Embryonic facial prominence (tissue), 1 donor: ENCODE measurements around the gene PGM2L1.
"Not testable (repeated sequence)": the region's sequence is repeated elsewhere in the genome, so short reads cannot be mapped to it uniquely, and the experiment has no call there.

ENCODE experiments used
- DNase-seq: peaks from one replicate; pipeline ENCODE4 v3.0.0-alpha.2; 2016; ENCODE audit errors: extremely low spot score

The PGM2L1 gene

DNA sequence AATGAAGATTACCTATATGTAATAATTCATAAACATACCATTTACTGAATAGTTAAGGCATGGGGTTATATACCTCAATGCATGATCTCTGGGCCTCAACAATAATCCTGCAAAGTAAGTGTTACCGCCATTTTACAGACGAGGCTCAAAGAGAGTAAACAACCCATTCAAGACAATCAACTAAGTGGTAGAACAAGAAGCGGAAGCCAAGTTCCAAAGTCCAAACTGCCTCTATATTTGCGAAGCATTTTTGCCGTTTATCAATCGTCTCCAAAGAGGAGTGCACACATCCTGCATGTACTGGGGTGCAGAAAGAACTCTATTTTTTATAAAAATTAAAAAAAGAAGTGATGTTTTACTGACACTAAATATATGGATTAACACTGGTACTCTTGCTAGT, 59.3 kb downstream of the PGM2L1 start:
- no peak for DNase-seq

DNA sequence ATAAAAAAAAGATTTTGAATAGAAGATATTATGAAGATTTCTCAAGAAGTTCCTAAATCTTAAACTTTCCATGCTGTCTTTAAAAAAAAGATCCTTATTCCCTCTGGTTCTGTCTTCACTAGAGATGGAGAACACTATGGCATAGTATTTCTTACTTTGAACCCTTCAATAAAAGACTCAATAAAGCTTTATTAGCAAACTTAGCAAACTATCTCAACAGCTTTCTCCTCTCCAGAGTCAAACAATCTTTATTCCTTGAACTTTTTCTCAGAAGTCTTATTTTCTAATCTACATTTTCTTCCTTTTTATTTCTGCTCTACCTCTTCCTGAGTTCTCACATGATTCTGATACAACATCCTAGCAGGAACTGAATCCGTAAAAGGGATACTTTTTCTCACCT, 65.0 kb downstream of the PGM2L1 start:
- no peak for DNase-seq

DNA sequence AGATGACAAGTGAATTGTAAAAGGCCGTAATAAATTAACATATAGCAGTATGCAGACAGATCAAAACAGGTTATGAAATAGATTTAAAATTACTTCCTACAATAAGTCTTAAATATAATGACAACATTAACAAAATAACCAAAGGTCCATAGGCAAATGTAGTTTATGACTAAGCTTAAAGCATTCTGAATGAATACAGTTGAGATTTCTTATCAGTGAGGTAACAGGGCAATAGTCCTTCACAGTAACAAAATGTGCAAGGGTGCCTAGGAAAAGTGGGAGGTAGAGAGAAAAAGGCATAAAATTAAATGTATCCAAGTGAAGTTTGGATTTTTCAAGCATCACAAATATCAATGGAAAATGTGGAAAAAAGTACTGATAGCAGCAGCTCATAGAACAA, 65.9 kb downstream of the PGM2L1 start:
- no peak for DNase-seq

DNA sequence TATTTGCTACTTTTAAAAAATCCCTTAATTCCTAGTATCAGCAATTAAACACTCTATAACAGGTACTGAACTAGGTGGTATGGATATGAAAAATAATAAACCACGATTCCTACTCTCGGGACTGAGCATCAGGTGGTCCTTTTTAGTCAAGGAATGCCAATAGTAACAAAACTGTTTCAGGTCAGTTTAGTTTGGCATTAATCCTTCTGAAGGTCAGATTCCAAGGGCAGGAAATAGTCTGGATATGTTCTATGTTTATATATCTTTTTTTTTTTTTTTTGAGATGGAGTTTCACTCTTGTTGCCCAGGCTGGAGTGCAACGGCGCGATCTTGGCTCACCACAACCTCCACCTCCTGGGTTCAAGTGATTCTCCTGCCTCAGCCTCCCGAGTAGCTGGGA, 67.2 kb downstream of the PGM2L1 start:
- DNase-seq: not testable (repeated sequence)

DNA sequence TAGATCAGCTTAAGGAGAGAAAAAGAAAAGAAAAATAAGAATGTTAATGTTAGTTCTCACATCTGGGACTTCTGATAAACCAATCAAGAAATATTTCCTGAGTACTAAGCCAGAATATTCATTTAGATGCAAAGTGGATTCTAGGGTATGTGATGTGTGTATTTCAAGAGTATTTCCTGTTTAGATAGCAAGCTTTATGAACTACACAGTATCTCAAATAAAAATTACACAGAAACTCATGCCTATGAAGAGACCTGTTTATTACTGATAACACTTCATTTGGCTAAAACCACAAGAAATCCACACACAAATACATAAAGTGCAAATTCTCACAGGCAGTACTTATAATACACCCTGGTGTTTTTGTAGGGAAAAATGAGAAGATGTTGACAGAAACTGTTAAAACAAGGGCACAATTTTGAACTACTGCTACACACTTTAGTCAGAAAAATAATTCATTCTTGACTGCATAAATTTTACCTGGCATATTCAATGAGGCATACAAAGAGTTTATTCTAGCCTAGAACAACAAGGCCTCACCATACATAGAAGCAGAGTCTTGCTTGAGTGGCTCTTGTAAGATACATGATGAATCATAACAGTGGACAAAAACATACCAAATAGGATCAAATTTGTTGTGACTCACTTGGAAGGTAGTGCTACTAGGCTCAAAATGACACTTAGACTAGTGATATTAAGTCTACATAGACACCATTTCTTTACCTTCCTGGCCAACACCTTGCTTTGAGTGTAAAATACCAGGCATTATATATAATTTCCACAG, 68.0 kb downstream of the PGM2L1 start:
- DNase-seq: no peak

DNA sequence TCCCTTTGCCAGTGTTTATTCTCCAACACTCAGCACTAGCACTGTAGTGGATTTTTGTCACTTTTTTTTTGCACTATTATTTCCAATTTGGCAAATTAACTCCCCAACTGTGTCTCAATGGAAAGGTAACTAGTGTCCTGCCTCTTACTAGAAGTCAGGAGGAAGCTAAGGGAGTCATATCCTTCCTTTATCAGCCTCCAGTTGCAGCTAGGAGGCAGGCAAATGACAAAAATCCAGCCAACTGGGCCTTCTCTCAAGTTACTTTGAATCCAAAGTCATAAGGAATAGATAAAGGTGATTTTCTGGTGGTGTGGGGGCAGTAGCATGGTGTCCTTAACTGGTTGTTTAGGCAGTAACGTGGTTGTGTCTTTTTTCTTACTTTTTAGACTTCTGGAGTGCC, 71.2 kb downstream of the PGM2L1 start:
- no peak for DNase-seq

GRCh38 chr11:74326665-74327064, 71.6 kb downstream of the PGM2L1 start:
- DNase-seq: no peak

GRCh38 chr11:74325649-74326645, 72.3 kb downstream of the PGM2L1 start:
- DNase-seq: no peak

DNA sequence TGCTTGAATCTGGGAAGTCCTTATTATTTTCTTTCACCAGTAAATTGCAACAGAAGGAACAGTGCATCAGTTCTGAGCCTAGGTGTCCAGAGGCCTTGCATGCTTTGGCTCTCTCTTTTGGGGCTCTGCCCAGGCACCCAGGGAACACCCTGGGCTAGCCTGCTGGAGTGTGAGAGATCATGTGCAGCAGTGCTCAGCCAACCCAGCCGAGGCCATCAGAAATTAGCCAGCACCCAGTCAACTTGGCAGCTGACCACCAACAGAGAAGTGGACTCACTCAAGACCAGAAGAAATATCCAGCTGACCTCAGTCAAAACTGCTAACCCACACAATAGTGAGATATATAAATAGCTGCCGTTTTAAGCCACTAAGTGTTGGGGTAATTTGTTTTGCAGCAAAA, 75.6 kb downstream of the PGM2L1 start:
- no peak for DNase-seq

DNA sequence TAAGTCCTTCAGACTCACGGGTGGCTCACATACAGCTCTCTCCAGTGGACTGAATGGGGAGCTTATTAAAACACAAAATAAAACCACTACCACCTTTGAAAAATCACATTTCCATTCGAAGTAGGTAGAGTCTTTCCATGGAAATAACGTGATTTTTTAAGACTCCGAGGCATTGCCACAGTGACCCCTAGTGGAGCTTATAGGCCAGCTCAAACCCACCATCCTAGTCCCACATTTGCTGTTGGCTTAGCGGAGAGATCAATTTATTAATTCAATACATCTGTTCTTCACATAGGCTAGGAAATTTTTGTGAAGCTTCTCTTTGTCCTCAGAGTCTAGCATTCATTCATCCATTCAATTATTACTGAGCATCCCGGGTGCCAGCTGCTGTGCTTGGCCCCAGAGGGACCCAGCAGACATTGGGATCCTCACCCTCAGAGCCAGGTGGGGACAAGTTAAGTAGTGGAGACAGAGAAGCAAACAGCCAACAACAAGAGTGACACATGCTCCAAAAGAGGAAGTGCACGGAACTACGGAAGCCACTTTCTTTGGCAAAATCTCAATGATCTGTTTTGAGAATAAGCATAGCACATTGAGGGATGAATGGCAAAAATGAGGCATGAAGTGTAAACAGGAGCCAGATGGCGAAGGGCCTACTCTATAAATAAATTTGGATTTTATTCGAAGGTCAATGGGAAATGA, 76.6 kb downstream of the PGM2L1 start:
- no peak for DNase-seq

- DNase-seq: no peak
These were observed 77.7 kb downstream of the PGM2L1 start for GRCh38 chr11:74320538-74320937.

GRCh38 chr11:74319139-74319816, 79.0 kb downstream of the PGM2L1 start:
- DNase-seq: no peak

- DNase-seq: no peak
These were observed 79.8 kb downstream of the PGM2L1 start for GRCh38 chr11:74318241-74318932.

- DNase-seq: no peak
These were observed 81.3 kb downstream of the PGM2L1 start for GRCh38 chr11:74316772-74317505.

GRCh38 chr11:74312326-74312725, 85.9 kb downstream of the PGM2L1 start:
- no peak for DNase-seq

GRCh38 chr11:74311352-74311926, 86.8 kb downstream of the PGM2L1 start, which contains the start of gene P4HA3:
P4HA3 (minus strand) TSS chr11:74311640; CDS start chr11:74311611, 29 bp downstream.
- no peak for DNase-seq

DNA sequence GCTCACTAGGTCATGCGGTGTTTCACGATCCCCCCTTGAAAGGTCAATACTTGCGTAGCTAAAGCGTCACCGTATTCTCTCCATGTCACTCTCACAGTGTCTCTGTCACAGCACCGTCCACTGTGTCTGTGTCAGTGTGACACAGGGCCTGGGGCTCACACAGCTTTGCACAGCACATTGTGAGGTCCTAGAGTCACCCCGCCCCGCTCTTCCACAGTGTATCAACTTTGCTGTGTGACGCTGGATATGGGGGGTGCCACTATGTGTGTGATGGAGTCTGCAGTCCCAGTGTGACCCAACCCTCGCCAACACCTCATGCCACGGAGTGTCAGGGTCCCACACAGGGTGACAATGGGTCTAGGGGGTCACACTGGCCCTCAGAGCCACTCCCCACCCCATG, 87.4 kb downstream of the PGM2L1 start:
- DNase-seq: no peak

- DNase-seq: peak; percentile 66
These were observed 90.8 kb downstream of the PGM2L1 start for GRCh38 chr11:74307434-74307833.

GRCh38 chr11:74306435-74307175, 91.6 kb downstream of the PGM2L1 start:
- no peak for DNase-seq
